NCI-H446 treated with DMSO at 0.1 percent for 48 hours (cell line): ENCODE results near the gene EXOC4.
"Not testable (repeated sequence)": the region's sequence is repeated elsewhere in the genome, so short reads cannot be mapped to it uniquely, and the experiment has no call there.

Experiments
- DNase-seq: peaks from one replicate; lab custom pipeline; 2025; lab: John Stamatoyannopoulos, UW

The EXOC4 gene

GRCh38 chr7:134077560-134077959, 824.7 kb downstream of the EXOC4 start:
- not testable (repeated sequence) for DNase-seq

- no peak for DNase-seq
These were observed 826.1 kb downstream of the EXOC4 start for GRCh38 chr7:134078991-134079390.

- DNase-seq = no peak
These were observed 828.8 kb downstream of the EXOC4 start for GRCh38 chr7:134081695-134082094.

- DNase-seq = no peak
These were observed 831.0 kb downstream of the EXOC4 start for GRCh38 chr7:134083766-134084487.

- DNase-seq = no peak
These were observed 831.7 kb downstream of the EXOC4 start for GRCh38 chr7:134084488-134085144.

- no peak for DNase-seq
These were observed 832.4 kb downstream of the EXOC4 start for GRCh38 chr7:134085311-134085710.

- no peak for DNase-seq
These were observed 834.3 kb downstream of the EXOC4 start for GRCh38 chr7:134086998-134087735.

GRCh38 chr7:134088199-134088598, 835.3 kb downstream of the EXOC4 start:
- DNase-seq = no peak

DNA sequence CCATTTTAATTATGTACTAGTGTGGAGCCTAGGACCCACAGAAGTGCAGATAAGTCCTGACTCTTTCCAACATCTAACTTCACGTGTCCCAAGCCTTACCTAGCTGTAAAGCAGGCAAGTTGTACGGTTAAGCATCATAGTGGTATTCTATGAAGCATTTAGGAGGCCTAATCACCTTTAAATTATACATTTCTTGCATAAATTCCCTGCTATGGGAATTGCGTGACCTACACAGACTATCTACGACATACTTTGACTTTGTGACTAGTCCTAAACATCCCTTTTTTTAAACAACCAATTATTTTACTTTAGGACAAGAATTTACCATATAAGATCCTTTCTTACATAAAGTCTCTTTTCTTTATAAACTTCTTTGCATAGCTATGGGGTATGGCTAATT, 836.6 kb downstream of the EXOC4 start:
- DNase-seq = no peak

GRCh38 chr7:134098072-134098471, 845.2 kb downstream of the EXOC4 start:
- DNase-seq = no peak

GRCh38 chr7:134101716-134102115, 848.8 kb downstream of the EXOC4 start:
- DNase-seq = no peak

- no peak for DNase-seq
These were observed 851.3 kb downstream of the EXOC4 start for GRCh38 chr7:134104166-134104565.

- DNase-seq = no peak
These were observed 853.0 kb downstream of the EXOC4 start for GRCh38 chr7:134105841-134106240.

- no peak for DNase-seq
These were observed 855.9 kb downstream of the EXOC4 start for GRCh38 chr7:134108802-134109201.

DNA sequence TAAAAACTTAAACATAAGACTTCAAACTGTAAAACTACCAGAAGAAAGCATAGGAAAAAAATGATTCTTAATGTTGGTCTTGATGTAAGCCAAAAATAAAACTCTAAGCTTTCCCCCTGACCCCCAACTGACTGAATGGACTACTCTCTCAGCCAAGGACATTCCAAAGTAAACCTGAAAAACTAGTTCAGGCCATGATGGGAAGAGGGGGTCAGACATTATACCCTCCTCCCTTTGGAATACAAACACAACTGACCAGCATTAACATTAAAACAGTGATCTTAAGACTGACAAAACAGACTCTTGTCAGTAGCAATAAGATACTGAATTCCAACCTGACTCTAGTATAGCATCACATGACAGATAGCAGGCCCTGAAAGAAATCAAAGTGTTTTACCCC, 860.8 kb downstream of the EXOC4 start:
- no peak for DNase-seq

DNA sequence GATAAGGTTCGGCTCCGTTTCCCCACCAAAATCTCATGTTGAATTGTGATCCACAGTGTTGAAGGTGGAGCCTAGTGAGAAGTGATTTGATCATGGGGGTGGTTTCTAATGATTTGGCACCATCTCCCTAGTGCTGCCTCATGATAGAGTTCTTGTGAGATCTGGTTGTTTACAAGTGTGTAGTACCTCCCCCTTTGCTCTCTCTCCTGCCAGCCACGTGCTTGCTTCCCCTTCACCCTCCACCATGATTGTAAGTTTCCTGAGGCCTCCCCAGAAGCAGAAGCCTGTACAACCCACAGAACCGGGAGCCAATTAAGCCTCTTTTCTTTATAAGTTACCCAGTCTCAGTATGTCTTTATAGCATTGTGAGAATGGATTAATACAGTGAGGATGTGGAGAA, 862.1 kb downstream of the EXOC4 start:
- DNase-seq = no peak
